ENCODE measurements around the gene ARG2. TPM values are rescaled to one million over a fixed set of nuclear protein-coding genes. Genes with fewer than 3 reads are reported as not detected.

Gene ARG2
- total RNA-seq, 1 experiment from 2014 or later = 35.2 TPM

GRCh38 chr14:67683842-67684241 lies 64.1 kb downstream of the ARG2 start:
- Histone ChIP-seq H2BK15ac (ENCODE audit: low read depth, low read length) (no peak overlapping the region), H2BK5ac (ENCODE audit: insufficient read length, low read length) (no peak overlapping the region), H3K79me1 (ENCODE audit: insufficient read depth, low read depth, low read length, poor library complexity, severe bottlenecking) (peaks cover 19% of the 10 kb centered on the region), H4K91ac (ENCODE audit: insufficient read length, low read depth, low read length) (no peak overlapping the region), H4K5ac (ENCODE audit: insufficient read length, low read depth, low read length) (no peak overlapping the region), H3K4me1 (ENCODE audit: insufficient read depth, low read length) (no peaks in the 10 kb centered on the region), H2AFZ (ENCODE audit: low read length) (no peak overlapping the region), H3K27me3 (ENCODE audit: insufficient read depth, low read length) (no peaks in the 10 kb centered on the region), H3K23ac (ENCODE audit: insufficient read length, low read depth, low read length) (no peak overlapping the region), H2BK12ac (ENCODE audit: insufficient read length, low read depth, low read length) (no peak overlapping the region), H2BK120ac (ENCODE audit: low read depth, low read length, poor library complexity, severe bottlenecking) (no peak overlapping the region), H3K27ac (ENCODE audit: insufficient read length, low read depth, low read length) (no peak overlapping the region), H3T11ph (ENCODE audit: low read length) (no peak overlapping the region), H2AK5ac (ENCODE audit: insufficient read length, low read length) (no peak overlapping the region), H3K4ac (ENCODE audit: low read depth, low read length) (no peak overlapping the region), H3K18ac (ENCODE audit: insufficient read length, low read depth, low read length) (no peak overlapping the region), H3K9me3 (ENCODE audit: control insufficient read depth, low read depth, low read length) (no peaks in the 10 kb centered on the region), H3K79me2 (ENCODE audit: insufficient read depth, low read length) (no peaks in the 10 kb centered on the region; the same call in 1 of the 2 replicates), H2BK20ac (ENCODE audit: low read depth, low read length, poor library complexity, severe bottlenecking) (no peak overlapping the region), H3K23me2 (ENCODE audit: insufficient read length, low read depth, low read length, poor library complexity, severe bottlenecking) (no peaks in the 10 kb centered on the region), H3K4me2 (ENCODE audit: insufficient read depth, insufficient read length, low read length) (no peak overlapping the region), H3K9ac (ENCODE audit: extremely low read depth, insufficient read length, low read length) (no peak overlapping the region), H4K20me1 (ENCODE audit: control insufficient read depth, insufficient read depth, insufficient read length) (peaks cover 2% of the 10 kb centered on the region), H4K8ac (replicated peaks; ENCODE audit: insufficient read length, low read depth, low read length) (no peak overlapping the region), H3K14ac (ENCODE audit: insufficient read depth, low read length) (no peak overlapping the region), H3K56ac (ENCODE audit: insufficient read length, low read depth, low read length) (no peak overlapping the region)
- DNase-seq = no peak
- H3K36me3 Mint-ChIP-seq (ENCODE audit: insufficient read depth in 1 of 3, low read depth in 3 of 3) = peaks cover 50 to 89% (median 78%) of the 10 kb centered on the region in 3 experiments
- no peak overlapping the region for H3K27ac Mint-ChIP-seq
- TF ChIP-seq CTCF (conservative IDR thresholded peaks at IDR 0.05) = no peak
- H3K27me3 Mint-ChIP-seq (ENCODE audit: low read depth) = no peaks in the 10 kb centered on the region
- no peak overlapping the region for H3K4me3 Mint-ChIP-seq
- no peaks in the 10 kb centered on the region for H3K9me3 Mint-ChIP-seq
- H3K4me1 Mint-ChIP-seq = no peaks in the 10 kb centered on the region
